GM23248 (cell line): ENCODE data around the gene TTC1. TPM values are rescaled to one million over a fixed set of nuclear protein-coding genes. Genes with fewer than 3 reads are reported as not detected.

ENCODE experiments used
- DNase-seq: peaks from one replicate; pipeline ENCODE4 v3.0.0-alpha.2; 2015
- H2AFZ ChIP-seq: fragments of 200-600 bp; sonication (generic); 2 replicates; pipeline ENCODE4 v1.6.1; 2016; ENCODE audit warnings: antibody characterized with exemption
- H3F3A ChIP-seq: fragments of 200-600 bp; sonication (generic); 2 replicates; pipeline ENCODE4 v1.6.1; 2016; ENCODE audit warnings: mild to moderate bottlenecking, antibody characterized with exemption, mixed run types; ENCODE audit not compliant: insufficient read depth
- H3K27ac ChIP-seq: fragments of 200-600 bp; sonication (generic); 2 replicates; pipeline ENCODE4 v1.5.1; 2016; ENCODE audit warnings: mild to moderate bottlenecking
- H3K27me3 ChIP-seq: fragments of 200-600 bp; sonication (generic); replicated peaks from 2 replicates; pipeline ENCODE4 v1.6.1; 2016; ENCODE audit warnings: mild to moderate bottlenecking; ENCODE audit not compliant: insufficient read depth
- H3K36me3 ChIP-seq: fragments of 200-600 bp; sonication (generic); 2 replicates; pipeline ENCODE4 v1.6.1; 2016; ENCODE audit warnings: low read depth, mild to moderate bottlenecking
- H3K4me1 ChIP-seq: fragments of 200-600 bp; sonication (generic); 2 replicates; pipeline ENCODE4 v1.6.1; 2016; ENCODE audit warnings: mild to moderate bottlenecking; ENCODE audit not compliant: insufficient read depth
- H3K4me2 ChIP-seq: fragments of 200-600 bp; sonication (generic); one replicate; pipeline ENCODE4 v1.6.1; 2016; ENCODE audit warnings: mild to moderate bottlenecking; ENCODE audit not compliant: unreplicated experiment
- H3K4me3 ChIP-seq: fragments of 200-600 bp; sonication (generic); 2 replicates; pipeline ENCODE4 v1.5.1; 2016; ENCODE audit warnings: mild to moderate bottlenecking
- H3K79me2 ChIP-seq: fragments of 200-600 bp; sonication (generic); 2 replicates; pipeline ENCODE4 v1.6.1; 2016; ENCODE audit warnings: mild to moderate bottlenecking; ENCODE audit not compliant: insufficient read depth
- H3K9ac ChIP-seq: fragments of 200-600 bp; sonication (generic); 2 replicates; pipeline ENCODE4 v1.6.1; 2016; ENCODE audit warnings: mild to moderate bottlenecking
- H3K9me2 ChIP-seq: fragments of 200-600 bp; sonication (generic); 2 replicates; pipeline ENCODE4 v1.6.1; 2016; ENCODE audit warnings: mixed run types, mild to moderate bottlenecking, moderate library complexity; ENCODE audit not compliant: insufficient read depth
- H3K9me3 ChIP-seq: fragments of 200-600 bp; sonication (generic); one replicate; pipeline ENCODE4 v1.6.1; 2017; ENCODE audit warnings: low read depth
- H4K20me1 ChIP-seq: fragments of 200-600 bp; sonication (generic); 2 replicates; pipeline ENCODE4 v1.6.0; 2016; ENCODE audit not compliant: insufficient read depth
- EZH2 ChIP-seq: fragments of 200-600 bp; sonication (generic); IDR thresholded peaks from 2 replicates; pipeline ENCODE4 v1.6.1; 2018; ENCODE audit warnings: antibody characterized with exemption, mild to moderate bottlenecking; ENCODE audit not compliant: insufficient read depth, poor library complexity, severe bottlenecking
- EZH2phosphoT487 ChIP-seq: fragments of 200-600 bp; sonication (generic); IDR thresholded peaks from 2 replicates; pipeline ENCODE4 v1.6.1; 2018; ENCODE audit warnings: antibody characterized with exemption, moderate library complexity, mild to moderate bottlenecking, low read depth; ENCODE audit not compliant: insufficient read depth
- WGBS, 2 experiments: methylation state at CpG; one replicate each; pipeline ENCODE4 v1.1.6; 2015 to 2017; ENCODE audit warnings: low lambda C conversion rate in 2 of 2, low coverage in 1 of 2; ENCODE audit errors: missing lambda C conversion rate in 2 of 2; 5-methylcytosine and 5-hydroxymethylcytosine counted together
- in situ Hi-C: fragments of 300-500 bp; cut with MboI; formaldehyde crosslinking; loops from 2 replicates; pipeline ENCODE4 v1.15.0; 2020
- polyA plus RNA-seq: library from polyadenylated mRNA; unstranded; fragments of >200 nt; fragmentation: Nextera tagmentation; extraction: Ambion mirVana; gene quantifications from 2 replicates; pipeline ENCODE4 v1.2.1, GENCODE V29; 2016
- total RNA-seq: library from RNA; depleted of rRNA; stranded (reverse); fragments of >200 nt; shearing (Covaris generic); gene quantifications from 2 replicates; pipeline ENCODE4 v1.2.3, GENCODE V29; 2014

TTC1 gene
- total and polyA plus RNA-seq, 2 experiments from 2014 or later, result 39.9 to 67.7 TPM

GRCh38 chr5:159976921-159977320 is 32.0 kb upstream of the TTC1 start:
- H4K20me1 ChIP-seq, result no peaks in the 10 kb centered on the region
- no peak overlapping the region for H3K4me3 ChIP-seq
- no peaks in the 10 kb centered on the region for H3K27me3 ChIP-seq
- TF ChIP-seq EZH2, result no peak
- in situ Hi-C loops, result loop anchor here (25.0 kb wide), 1 partner anchor 815 kb away; no protein-coding TSS in a partner anchor
- no peaks in the 10 kb centered on the region for H3K9me3 ChIP-seq
- no peaks in the 10 kb centered on the region for H3K36me3 ChIP-seq
- peaks cover 27% of the 10 kb centered on the region for H3F3A ChIP-seq
- peaks cover 28% of the 10 kb centered on the region for H3K4me1 ChIP-seq
- DNase-seq, result no peak
- H2AFZ ChIP-seq, result no peak overlapping the region
- H3K79me2 ChIP-seq, result no peaks in the 10 kb centered on the region
- H3K9ac ChIP-seq, result no peak overlapping the region
- no peak overlapping the region for H3K27ac ChIP-seq
- H3K4me2 ChIP-seq, result no peak overlapping the region
- no peaks in the 10 kb centered on the region for H3K9me2 ChIP-seq
- WGBS, 2 experiments, result 89 to 90% methylated on average over 3 of the region's 3 CpGs

- 56 to 65% methylated on average over 2 of the region's 2 CpGs for WGBS, 2 experiments
- peaks cover 32% of the 10 kb centered on the region for H3K4me1 ChIP-seq
- H3K27ac ChIP-seq, result no peak overlapping the region
- no peaks in the 10 kb centered on the region for H4K20me1 ChIP-seq
- no peaks in the 10 kb centered on the region for H3K79me2 ChIP-seq
- H3F3A ChIP-seq, result peaks cover 27% of the 10 kb centered on the region
- H3K4me2 ChIP-seq, result no peak overlapping the region
- H3K36me3 ChIP-seq, result no peaks in the 10 kb centered on the region
- no peak overlapping the region for H3K4me3 ChIP-seq
- no peak for DNase-seq
- in situ Hi-C loops, result loop anchor here (25.0 kb wide), 1 partner anchor 816 kb away; no protein-coding TSS in a partner anchor
- no peaks in the 10 kb centered on the region for H3K9me3 ChIP-seq
- TF ChIP-seq EZH2 (no peak), EZH2phosphoT487 (no peak)
- no peaks in the 10 kb centered on the region for H3K27me3 ChIP-seq
- no peak overlapping the region for H2AFZ ChIP-seq
- H3K9me2 ChIP-seq, result no peaks in the 10 kb centered on the region
- H3K9ac ChIP-seq, result no peak overlapping the region
These were observed 30.6 kb upstream of the TTC1 start for GRCh38 chr5:159978358-159978757.

- Histone ChIP-seq H3K79me2 (no peaks in the 10 kb centered on the region), H3K4me3 (no peak overlapping the region), H3K27me3 (0 out of 2 replicates have a peak, but pooled peaks cover 5% of the 10 kb centered on the region), H3K9me3 (no peaks in the 10 kb centered on the region), H3K9me2 (no peaks in the 10 kb centered on the region), H3K9ac (no peak overlapping the region), H3F3A (no peaks in the 10 kb centered on the region), H3K27ac (no peak overlapping the region), H4K20me1 (no peaks in the 10 kb centered on the region), H3K4me1 (peaks cover 19% of the 10 kb centered on the region), H3K36me3 (no peaks in the 10 kb centered on the region), H2AFZ (no peak overlapping the region), H3K4me2 (no peak overlapping the region)
- no peak for DNase-seq
- WGBS, 2 experiments, result 93 to 94% methylated on average over 8 of the region's 8 CpGs
- TF ChIP-seq EZH2phosphoT487 (no peak), EZH2 (no peak)
- in situ Hi-C loops, result loop anchor here (25.0 kb wide), 1 partner anchor 820 kb away; no protein-coding TSS in a partner anchor
These were observed 26.3 kb upstream of the TTC1 start for GRCh38 chr5:159982421-159983173.

- peak; percentile 82 for DNase-seq
- Histone ChIP-seq H3K4me2 (peak overlapping the region; percentile 67), H3F3A (no peaks in the 10 kb centered on the region), H3K27me3 (peaks cover 8% of the 10 kb centered on the region; the same call in 1 of the 2 replicates), H3K79me2 (no peaks in the 10 kb centered on the region), H2AFZ (peak overlapping the region; percentile 63), H3K4me1 (peaks cover 10% of the 10 kb centered on the region), H3K27ac (no peak overlapping the region), H3K9me3 (no peaks in the 10 kb centered on the region), H4K20me1 (no peaks in the 10 kb centered on the region), H3K9me2 (no peaks in the 10 kb centered on the region), H3K9ac (no peak overlapping the region), H3K4me3 (peak overlapping the region; percentile 70), H3K36me3 (no peaks in the 10 kb centered on the region)
- TF ChIP-seq EZH2phosphoT487 (no peak), EZH2 (no peak)
- in situ Hi-C loops, result loop anchor here (25.0 kb wide), 1 partner anchor 825 kb away; no protein-coding TSS in a partner anchor
- WGBS, 2 experiments, result 2 to 3% methylated on average over 49 to 50 of the region's 50 CpGs
These were observed 21.8 kb upstream of the TTC1 start for GRCh38 chr5:159987031-159987674.
